AG04450 (cell line): ENCODE data around the gene SRL. TPM values are rescaled to one million over a fixed set of nuclear protein-coding genes. Genes with fewer than 3 reads are reported as not detected.

ENCODE experiments used
- CTCF ChIA-PET: fragments of 300-600, 350-600 bp; formaldehyde crosslinking; extraction: SDS; loops from one replicate; lab custom pipeline; 2022; ENCODE audit warnings: antibody characterized with exemption, inconsistent platforms; lab: Charles Lee
- POLR2A ChIA-PET: fragments of 350-600 bp; formaldehyde crosslinking; extraction: SDS; loops from one replicate; lab custom pipeline; 2021; ENCODE audit warnings: antibody characterized with exemption, inconsistent platforms; lab: Yijun Ruan, JAX
- DNase-seq: peaks from one replicate; pipeline ENCODE4 v3.0.0-alpha.2; 2011; ENCODE audit warnings: low read depth, low spot score
- H3K27ac ChIP-seq: one replicate; pipeline ENCODE4 v1.5.1; 2012; ENCODE audit warnings: low read depth, low read length, control low read depth
- H3K27me3 ChIP-seq: one replicate; pipeline ENCODE4 v1.6.0; 2012; ENCODE audit warnings: low read length; ENCODE audit not compliant: control insufficient read depth, insufficient read depth
- H3K4me3 ChIP-seq: 2 replicates; pipeline ENCODE4 v1.5.1; 2011; ENCODE audit warnings: mild to moderate bottlenecking, low read depth, low read length, control low read depth
- H3K9me3 ChIP-seq: 2 replicates; pipeline ENCODE4 v1.5.1; 2012; ENCODE audit warnings: low read length; ENCODE audit not compliant: control insufficient read depth, insufficient read depth
- polyA plus RNA-seq: library from polyadenylated mRNA; depleted of rRNA; stranded (reverse); fragments of >200 nt; gene quantifications from 2 replicates; pipeline ENCODE4 v1.2.3, GENCODE V29; 2011
- TF ChIP-seq, protein P1 (sequence below): IDR thresholded peaks from 2 replicates; pipeline ENCODE4 v1.5.1; 2011; ENCODE audit warnings: low read depth, low read length, control low read depth, inconsistent platforms

Gene SRL
- polyA plus RNA-seq, 1 experiment, result 0.05 TPM

DNA sequence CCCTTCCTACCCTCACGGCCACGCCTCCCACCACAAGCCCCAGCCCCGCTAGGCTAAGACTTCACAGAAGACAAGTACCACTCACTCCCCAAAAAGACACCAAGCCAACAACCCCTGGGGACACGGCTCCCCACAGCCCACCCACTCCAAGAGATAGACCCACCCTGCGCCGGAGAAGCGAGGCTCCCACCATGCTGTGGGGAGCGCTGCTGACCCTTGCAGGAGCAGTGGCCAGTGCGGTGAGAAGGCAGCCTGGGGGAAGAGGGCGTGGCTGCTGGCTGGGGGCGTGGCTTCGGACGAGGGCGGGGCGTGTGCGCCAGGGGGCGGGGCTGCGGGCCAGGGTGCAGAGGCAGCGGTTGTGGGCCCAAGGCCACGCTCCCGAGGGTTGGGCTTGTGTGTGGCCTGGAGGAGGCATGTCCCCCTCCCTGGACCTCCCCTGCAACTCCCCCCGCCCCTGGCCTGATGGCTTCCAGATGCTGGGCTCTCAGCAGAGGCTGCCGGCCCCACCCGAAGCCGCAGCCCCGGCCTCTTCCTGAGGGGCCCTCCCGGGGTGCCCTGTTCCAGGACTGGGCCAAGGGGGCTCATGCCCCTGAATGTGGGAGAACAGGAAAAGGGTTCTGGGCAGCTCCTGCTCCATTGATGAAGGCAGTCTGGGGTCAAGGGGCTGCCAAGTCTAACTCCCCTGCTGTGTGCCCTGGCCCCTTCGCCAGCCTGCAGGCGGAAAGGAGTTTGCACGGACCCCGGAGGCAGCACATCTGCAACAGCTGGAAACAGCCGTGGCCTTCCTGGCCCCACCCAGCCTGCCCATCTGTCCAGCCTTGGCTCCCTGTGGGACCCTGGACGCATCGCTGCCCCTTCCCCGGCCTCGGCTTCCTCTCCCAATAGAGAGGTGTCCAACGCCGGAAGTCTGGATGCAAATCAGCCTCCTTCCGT is 21.9 kb upstream of the SRL start:
- Histone ChIP-seq H3K4me3 (peak overlapping the region; percentile 20; the same call in 1 of the 2 replicates), H3K27me3 (no peaks in the 10 kb centered on the region), H3K27ac (peak overlapping the region; percentile 61), H3K9me3 (peaks cover 4% of the 10 kb centered on the region; the same call in 1 of the 2 replicates)
- DNase-seq, result peak; percentile 84
- ChIA-PET POLR2A (interaction anchor here (0.6 kb wide), 1 partner anchor 10 kb away, joined by 3 read pairs; no protein-coding TSS in a partner anchor), CTCF (interaction anchor here (1.5 kb wide), 1 partner anchor 63 kb away, joined by 5 read pairs; no protein-coding TSS in a partner anchor)
- TF ChIP-seq, protein P1, sequence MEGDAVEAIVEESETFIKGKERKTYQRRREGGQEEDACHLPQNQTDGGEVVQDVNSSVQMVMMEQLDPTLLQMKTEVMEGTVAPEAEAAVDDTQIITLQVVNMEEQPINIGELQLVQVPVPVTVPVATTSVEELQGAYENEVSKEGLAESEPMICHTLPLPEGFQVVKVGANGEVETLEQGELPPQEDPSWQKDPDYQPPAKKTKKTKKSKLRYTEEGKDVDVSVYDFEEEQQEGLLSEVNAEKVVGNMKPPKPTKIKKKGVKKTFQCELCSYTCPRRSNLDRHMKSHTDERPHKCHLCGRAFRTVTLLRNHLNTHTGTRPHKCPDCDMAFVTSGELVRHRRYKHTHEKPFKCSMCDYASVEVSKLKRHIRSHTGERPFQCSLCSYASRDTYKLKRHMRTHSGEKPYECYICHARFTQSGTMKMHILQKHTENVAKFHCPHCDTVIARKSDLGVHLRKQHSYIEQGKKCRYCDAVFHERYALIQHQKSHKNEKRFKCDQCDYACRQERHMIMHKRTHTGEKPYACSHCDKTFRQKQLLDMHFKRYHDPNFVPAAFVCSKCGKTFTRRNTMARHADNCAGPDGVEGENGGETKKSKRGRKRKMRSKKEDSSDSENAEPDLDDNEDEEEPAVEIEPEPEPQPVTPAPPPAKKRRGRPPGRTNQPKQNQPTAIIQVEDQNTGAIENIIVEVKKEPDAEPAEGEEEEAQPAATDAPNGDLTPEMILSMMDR, result no peak

DNA sequence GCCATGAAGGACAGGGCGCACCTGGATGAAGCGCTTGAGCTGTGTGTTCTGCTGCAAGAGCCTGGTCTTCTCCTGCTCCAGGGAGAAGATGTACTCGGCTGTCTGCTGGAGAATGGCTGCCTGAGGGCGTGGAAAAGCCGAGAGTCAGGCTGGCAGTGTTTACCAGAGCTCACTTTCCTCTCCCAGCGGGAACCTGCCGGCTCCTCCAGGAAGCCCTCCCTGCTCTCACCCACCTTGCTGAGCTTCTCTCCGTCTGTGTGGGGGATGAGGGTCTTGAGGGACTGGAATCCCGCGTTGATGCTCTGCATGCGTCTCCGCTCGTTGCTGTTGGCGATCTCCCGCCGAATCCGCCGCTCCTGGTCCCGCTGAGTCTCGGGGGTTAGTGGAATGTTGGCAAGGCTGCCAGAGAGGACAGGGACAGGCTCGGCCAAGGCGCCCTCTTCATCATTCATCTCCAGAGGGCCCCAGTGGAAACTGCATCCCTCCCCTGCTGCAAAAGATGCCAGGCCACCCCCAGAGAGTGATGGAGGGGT is 20.5 kb upstream of the SRL start:
- Histone ChIP-seq H3K27ac (no peak overlapping the region), H3K4me3 (no peak overlapping the region), H3K9me3 (peaks cover 4% of the 10 kb centered on the region; the same call in 1 of the 2 replicates), H3K27me3 (no peaks in the 10 kb centered on the region)
- POLR2A ChIA-PET, result interaction anchor here (0.5 kb wide), 1 partner anchor 63 kb away, joined by 5 read pairs; no protein-coding TSS in a partner anchor
- DNase-seq, result no peak
- TF ChIP-seq, protein P1, result no peak
- CTCF ChIA-PET, result interaction anchor here (1.1 to 1.5 kb wide), 3 partner anchors 9 to 68 kb away, joined by 3 to 5 read pairs (median 5); no protein-coding TSS in a partner anchor

DNA sequence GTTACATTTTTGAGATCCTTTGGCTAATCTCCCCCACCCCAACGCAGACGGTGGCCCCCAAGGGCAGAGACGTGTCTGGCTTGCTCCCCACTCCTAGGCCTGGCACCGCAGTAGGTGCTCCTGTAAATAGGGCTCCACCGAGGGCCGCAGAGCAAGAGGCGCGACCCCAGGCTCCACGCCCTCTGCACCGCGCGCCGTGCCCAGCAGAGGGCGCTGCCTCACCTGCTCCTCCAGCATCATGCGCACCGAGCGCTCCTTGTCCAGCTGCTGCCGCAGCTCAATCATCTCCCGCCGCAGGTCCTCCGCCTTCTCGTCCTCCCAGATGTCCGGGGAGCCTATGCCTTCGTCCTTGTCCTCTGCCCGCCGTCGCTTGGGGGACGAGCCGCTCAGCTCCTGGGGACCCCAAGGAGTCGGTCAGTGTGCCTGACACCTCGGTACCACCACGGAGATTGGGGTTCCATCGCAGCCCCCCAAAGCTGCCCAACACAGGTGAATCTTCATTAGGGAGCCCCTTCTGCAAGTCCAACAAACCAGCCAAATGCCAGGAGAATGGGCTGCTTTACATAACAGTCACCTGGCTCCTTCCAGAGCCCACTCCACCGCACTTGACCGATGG is 19.8 kb upstream of the SRL start:
- CTCF ChIA-PET, result interaction anchor here (1.1 to 1.4 kb wide), 2 partner anchors 8 to 69 kb away, joined by 3 to 5 read pairs; no protein-coding TSS in a partner anchor
- H3K4me3 ChIP-seq, result no peak overlapping the region
- H3K27me3 ChIP-seq, result no peaks in the 10 kb centered on the region
- no peak for DNase-seq
- H3K27ac ChIP-seq, result no peak overlapping the region
- POLR2A ChIA-PET, result interaction anchor here (0.5 kb wide), 1 partner anchor 63 kb away, joined by 5 read pairs; no protein-coding TSS in a partner anchor
- TF ChIP-seq, protein P1, result peak; percentile 52
- peaks cover 4% of the 10 kb centered on the region; the same call in 1 of the 2 replicates for H3K9me3 ChIP-seq

DNA sequence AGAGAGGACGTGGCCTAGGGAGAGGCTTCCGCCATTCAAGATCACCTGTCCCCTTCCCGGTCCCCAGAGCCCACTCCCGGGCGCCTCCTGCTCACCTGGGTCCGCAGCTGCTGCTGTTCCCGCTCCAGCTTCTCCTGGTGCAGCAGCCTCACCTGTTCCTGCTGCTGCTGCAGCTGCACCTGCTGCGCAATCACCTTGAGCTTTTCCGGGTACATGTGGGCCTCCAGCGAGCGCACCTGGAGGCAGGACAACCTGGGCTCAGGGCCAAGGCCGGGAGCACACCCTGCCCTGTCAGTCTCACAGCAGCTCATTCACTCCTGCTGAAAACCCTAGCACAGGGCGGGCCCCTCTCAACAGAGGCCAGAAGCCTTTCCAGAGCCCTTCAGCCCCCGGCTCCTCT is 18.5 kb upstream of the SRL start:
- ChIA-PET CTCF (interaction anchor here (0.6 to 2.7 kb wide), 3 partner anchors 67 to 536 kb away, joined by 3 to 7 read pairs (median 6); no protein-coding TSS in a partner anchor), POLR2A (interaction anchor here (0.7 kb wide), 1 partner anchor 13 kb away, joined by 4 read pairs; the partner anchor contains the start of gene TFAP4)
- DNase-seq, result no peak
- Histone ChIP-seq H3K27me3 (no peaks in the 10 kb centered on the region), H3K4me3 (no peak overlapping the region), H3K27ac (no peak overlapping the region), H3K9me3 (peaks cover 4% of the 10 kb centered on the region; the same call in 1 of the 2 replicates)
- TF ChIP-seq, protein P1, result no peak
